H1 (cell line): ENCODE data around the gene ASH1L. TPM values are rescaled to one million over a fixed set of nuclear protein-coding genes. Genes with fewer than 3 reads are reported as not detected.

Experiments used
- CTCF ChIA-PET: fragments of 300-600 bp; sonication (Branson Sonifier 250); formaldehyde crosslinking; loops from one replicate; lab custom pipeline; 2021; ENCODE audit not compliant: partially characterized antibody; lab: Charles Lee
- POLR2A ChIA-PET: fragments of 300-600 bp; sonication (Branson Sonifier 250); formaldehyde crosslinking; loops from one replicate; lab custom pipeline; 2021; ENCODE audit warnings: inconsistent platforms; ENCODE audit not compliant: partially characterized antibody; lab: Charles Lee
- DNase-seq, 2 experiments: peaks; one replicate each; pipeline versions ENCODE4 v3.0.0 to v3.0.0-alpha.2; 2010 to 2022; ENCODE audit warnings: low spot score in 2 of 2, low read depth in 1 of 2, mixed read lengths in 1 of 2
- FAIRE-seq: peaks from 2 replicates; lab custom pipeline; 2011; peaks lifted over from hg19 to GRCh38; lab: Jason Lieb, UNC
- H2AFZ ChIP-seq: 2 replicates; pipeline ENCODE4 v1.8.1; 2012; ENCODE audit warnings: low read length, inconsistent platforms
- H2AK5ac ChIP-seq: 2 replicates; pipeline ENCODE4 v1.6.1; 2013; ENCODE audit warnings: low read depth, low read length
- H2BK120ac ChIP-seq: replicated peaks from 2 replicates; pipeline ENCODE3; 2013; ENCODE audit warnings: low read depth, low read length, inconsistent platforms
- H2BK12ac ChIP-seq: 2 replicates; pipeline ENCODE4 v1.6.1; 2013; ENCODE audit warnings: low read depth, low read length
- H2BK15ac ChIP-seq: 2 replicates; pipeline ENCODE4 v1.6.1; 2013; ENCODE audit warnings: low read length
- H2BK20ac ChIP-seq: 2 replicates; pipeline ENCODE4 v1.6.1; 2013; ENCODE audit warnings: low read length
- H2BK5ac ChIP-seq: 2 replicates; pipeline ENCODE4 v1.6.1; 2013; ENCODE audit warnings: low read depth, low read length
- H3K14ac ChIP-seq: 2 replicates; pipeline ENCODE4 v1.6.1; 2013; ENCODE audit warnings: inconsistent platforms; ENCODE audit not compliant: insufficient read length
- H3K18ac ChIP-seq: 2 replicates; pipeline ENCODE4 v1.6.1; 2013; ENCODE audit warnings: low read length; ENCODE audit errors: extremely low read depth
- H3K23ac ChIP-seq: 2 replicates; pipeline ENCODE4 v1.6.1; 2013; ENCODE audit warnings: inconsistent platforms; ENCODE audit not compliant: insufficient read length
- H3K23me2 ChIP-seq: 2 replicates; pipeline ENCODE4 v1.6.1; 2013; ENCODE audit warnings: low read depth, low read length
- H3K27ac ChIP-seq: 2 replicates; pipeline ENCODE4 v1.6.1; 2011; ENCODE audit warnings: low read depth, low read length, inconsistent platforms
- H3K27me3 ChIP-seq, 4 experiments: replicated peaks in 1 of 4; 1 replicate in 1 of 4; 2 replicates in 3 of 4; pipeline versions ENCODE4 v1.6.1 to v1.8.1; 2011 to 2013; ENCODE audit warnings: low read length in 3 of 4, mild to moderate bottlenecking in 3 of 4, inconsistent platforms in 2 of 4, mixed read lengths in 2 of 4, moderate library complexity in 1 of 4; ENCODE audit not compliant: control insufficient read depth in 3 of 4, insufficient read depth in 3 of 4; ENCODE audit errors: extremely low read depth in 1 of 4
- H3K36me3 ChIP-seq, 4 experiments: 2 replicates each; pipeline versions ENCODE4 v1.6.1 to v1.8.1; 2011 to 2013; ENCODE audit warnings: mild to moderate bottlenecking in 4 of 4, low read length in 3 of 4, moderate library complexity in 2 of 4, control low read depth in 1 of 4, inconsistent platforms in 1 of 4; ENCODE audit not compliant: insufficient read depth in 4 of 4, control insufficient read depth in 2 of 4
- H3K4ac ChIP-seq: replicated peaks from 2 replicates; pipeline ENCODE3; 2013; ENCODE audit warnings: low read length, low read depth, mixed read lengths, inconsistent platforms; ENCODE audit not compliant: insufficient read length
- H3K4me1 ChIP-seq, 4 experiments: replicated peaks in 1 of 4; 1 replicate in 1 of 4; 2 replicates in 3 of 4; pipeline versions ENCODE4 v1.6.1 to v1.8.1; 2011 to 2013; ENCODE audit warnings: low read length in 3 of 4, inconsistent platforms in 2 of 4, mixed read lengths in 1 of 4; ENCODE audit not compliant: insufficient read depth in 4 of 4, control insufficient read depth in 3 of 4
- H3K4me2 ChIP-seq, 2 experiments: 2 replicates each; pipeline versions ENCODE4 v1.6.1 to v1.8.1; 2011 to 2013; ENCODE audit warnings: low read depth in 2 of 2, low read length in 2 of 2, control low read depth in 1 of 2, inconsistent platforms in 1 of 2, mild to moderate bottlenecking in 1 of 2; ENCODE audit not compliant: insufficient read depth in 1 of 2
- H3K4me3 ChIP-seq, 4 experiments: fragments of 200-600, 300-600 bp in 1 of 4; sonication (generic), shearing (Covaris generic), sonication (Bioruptor Twin) in 1 of 4; 2 replicates each; pipeline versions ENCODE4 v1.5.1 to v1.8.1; 2011 to 2016; ENCODE audit warnings: low read length in 4 of 4, low read depth in 3 of 4, control low read depth in 2 of 4, inconsistent platforms in 2 of 4, mild to moderate bottlenecking in 2 of 4, mixed read lengths in 1 of 4, moderate library complexity in 1 of 4; ENCODE audit not compliant: insufficient read depth in 2 of 4; ENCODE audit errors: extremely low read depth in 1 of 4
- H3K56ac ChIP-seq: replicated peaks from 2 replicates; pipeline ENCODE3; 2013; ENCODE audit warnings: low read depth, mild to moderate bottlenecking, mixed read lengths, low read length, inconsistent platforms; ENCODE audit not compliant: insufficient read length
- H3K79me1 ChIP-seq: 2 replicates; pipeline ENCODE4 v1.6.1; 2013; ENCODE audit warnings: low read depth, low read length, control low read depth
- H3K79me2 ChIP-seq, 2 experiments: 2 replicates each; pipeline versions ENCODE4 v1.6.1 to v1.8.1; 2012 to 2013; ENCODE audit warnings: low read length in 2 of 2, mild to moderate bottlenecking in 2 of 2, inconsistent platforms in 1 of 2; ENCODE audit not compliant: insufficient read depth in 2 of 2, control insufficient read depth in 1 of 2
- H3K9ac ChIP-seq, 4 experiments: replicated peaks in 1 of 4; 1 replicate in 1 of 4; 2 replicates in 3 of 4; pipeline versions ENCODE4 v1.6.1 to v1.8.1; 2011 to 2013; ENCODE audit warnings: low read depth in 3 of 4, low read length in 3 of 4, control low read depth in 2 of 4, mild to moderate bottlenecking in 2 of 4, moderate library complexity in 2 of 4, inconsistent platforms in 1 of 4; ENCODE audit errors: extremely low read depth in 1 of 4
- H3K9me3 ChIP-seq, 2 experiments: 2 replicates each; pipeline versions ENCODE4 v1.6.1 to v1.8.1; 2012 to 2013; ENCODE audit warnings: mild to moderate bottlenecking in 2 of 2, moderate library complexity in 2 of 2, control low read depth in 1 of 2, inconsistent platforms in 1 of 2, low read depth in 1 of 2, low read length in 1 of 2, mixed read lengths in 1 of 2; ENCODE audit not compliant: insufficient read depth in 2 of 2
- H4K20me1 ChIP-seq, 2 experiments: replicated peaks in 1 of 2; 2 replicates each; pipeline versions ENCODE3 to v1.8.1; 2011 to 2013; ENCODE audit warnings: inconsistent platforms in 2 of 2, low read length in 2 of 2, mild to moderate bottlenecking in 1 of 2; ENCODE audit not compliant: insufficient read depth in 2 of 2, control insufficient read depth in 1 of 2
- H4K5ac ChIP-seq: 2 replicates; pipeline ENCODE4 v1.6.1; 2013; ENCODE audit warnings: low read length, low read depth, mixed read lengths, inconsistent platforms; ENCODE audit not compliant: insufficient read length
- H4K8ac ChIP-seq: 2 replicates; pipeline ENCODE4 v1.8.0; 2013; ENCODE audit warnings: mild to moderate bottlenecking, moderate library complexity, low read length, inconsistent platforms; ENCODE audit not compliant: insufficient read depth; ENCODE audit errors: extremely low read depth
- H4K91ac ChIP-seq: replicated peaks from 2 replicates; pipeline ENCODE3; 2013; ENCODE audit warnings: low read length, mixed read lengths, inconsistent platforms; ENCODE audit not compliant: insufficient read length
- CHD2 ChIP-seq: IDR thresholded peaks from 2 replicates; pipeline ENCODE4 v1.6.1; 2012; ENCODE audit warnings: low read length, improper control_type of control experiment
- WGBS, 2 experiments: shearing (Covaris generic) in 1 of 2; methylation state at CpG; one replicate each; pipeline versions ENCODE4 v1.1.6 to v1.1.7; 2013 to 2015; ENCODE audit warnings: low lambda C conversion rate in 2 of 2, mixed read lengths in 2 of 2, inconsistent platforms in 1 of 2, low coverage in 1 of 2, missing lambda C conversion rate in 1 of 2; ENCODE audit not compliant: insufficient replicate concordance in 2 of 2, insufficient coverage in 1 of 2, insufficient read length in 1 of 2; ENCODE audit errors: extremely low coverage in 1 of 2, missing lambda C conversion rate in 1 of 2; 5-methylcytosine and 5-hydroxymethylcytosine counted together
- polyA plus RNA-seq, 7 experiments: library from polyadenylated mRNA; depleted of rRNA in 3 of 7; stranded (reverse) in 5 of 7; unstranded in 2 of 7; fragments of >200 nt in 5 of 7; fragments of 200-250 nt in 2 of 7; gene quantifications; 1 replicate in 5 of 7; 2 replicates in 1 of 7; 4 replicates in 1 of 7; pipeline versions ENCODE4 v1.2.1 to v1.2.3, GENCODE V29; 2011 to 2013; ENCODE audit warnings: missing spikeins in 2 of 7, mixed read lengths in 2 of 7
- total RNA-seq: library from RNA; stranded (reverse); fragmentation: NEBNext Ultra II Directional; extraction: Animal tissue kit (Norgen Biotek cat#: 25700); gene quantifications from 2 replicates; pipeline ENCODE4 v1.2.1, GENCODE V29; 2021

ASH1L gene
- total and polyA plus RNA-seq, 2 of the 8 experiments (the other 6 are each of a cell fraction or from before 2014, with no cell fraction given): 7.5 to 27.6 TPM

DNA sequence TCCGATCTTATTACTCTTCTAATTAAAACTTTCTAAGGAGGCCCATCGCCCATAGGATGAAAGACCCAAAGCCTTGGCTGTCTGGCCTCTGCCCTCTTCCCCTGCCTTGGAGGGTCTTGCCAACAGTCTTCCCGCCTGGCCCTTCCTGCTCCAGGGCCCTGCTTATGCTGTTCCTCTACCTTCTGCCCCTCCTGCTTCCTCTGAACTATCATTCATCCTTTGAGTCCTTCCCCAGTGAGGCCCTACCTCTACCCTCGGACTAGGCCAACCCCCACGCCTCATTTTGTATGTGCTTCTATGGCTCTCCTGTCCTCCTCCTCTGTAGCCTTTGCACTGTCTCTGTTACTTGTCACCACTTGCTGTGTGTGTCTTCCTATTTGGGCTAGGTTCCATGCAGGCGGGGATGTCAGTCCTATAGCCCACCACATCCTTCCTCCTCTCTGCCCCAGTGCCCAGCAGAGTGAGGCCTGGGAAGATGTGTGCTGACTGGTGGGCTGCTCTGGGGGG is 236.5 kb downstream of the ASH1L start:
- no peak overlapping the region for H2AFZ ChIP-seq
- H3K4ac ChIP-seq: no peak overlapping the region
- H4K91ac ChIP-seq: no peak overlapping the region
- no peak overlapping the region for H3K18ac ChIP-seq
- H3K79me2 ChIP-seq: peaks cover 0 to 4% of the 10 kb centered on the region in 2 experiments; a peak in 1 of 4 replicates
- H3K9ac ChIP-seq: no peak overlapping the region
- DNase-seq (no peak), FAIRE-seq (no peak)
- H3K23me2 ChIP-seq: peaks cover 13% of the 10 kb centered on the region; the same call in 1 of the 2 replicates
- H2AK5ac ChIP-seq: 0 out of 2 replicates have a peak overlapping the region, but pooled peaks have one; percentile 9
- H4K8ac ChIP-seq: no peak overlapping the region
- H3K56ac ChIP-seq: no peak overlapping the region
- peaks cover 0 to 29% (median 3%) of the 10 kb centered on the region in 4 experiments; a peak in 7 of 8 replicates for H3K36me3 ChIP-seq
- H3K79me1 ChIP-seq: peaks cover 6% of the 10 kb centered on the region
- no peak for TF ChIP-seq CHD2
- TF ChIP-seq, all 59 proteins: peak for 0
- Histone ChIP-seq H2BK5ac (no peak overlapping the region; the same call in 1 of the 2 replicates), H3K14ac (no peak overlapping the region), H4K5ac (no peak overlapping the region), H3K4me2 (peak overlapping the region; percentile 73 to 97; a peak in 1 of 4 replicates), H3K27me3 (peaks cover 0 to 5% (median 3%) of the 10 kb centered on the region in 4 experiments; a peak in 4 of 7 replicates), H3K27ac (no peak overlapping the region), H3K9me3 (no peaks in the 10 kb centered on the region), H2BK15ac (no peak overlapping the region), H3K4me3 (peak overlapping the region in 1 of 4 experiments; percentile 87; a peak in 2 of 8 replicates), H2BK20ac (no peak overlapping the region), H3K23ac (no peak overlapping the region), H2BK12ac (peak overlapping the region; percentile 17; the same call in 1 of the 2 replicates), H2BK120ac (no peak overlapping the region), H3K4me1 (peaks cover 4 to 23% (median 12%) of the 10 kb centered on the region in 4 experiments; a peak in 6 of 7 replicates), H4K20me1 (peaks cover 8 to 9% of the 10 kb centered on the region in 2 experiments)
- WGBS, 2 experiments: 94% methylated on average over 6 of the region's 6 CpGs; no CpG with 5 or more reads in 1 of the 2 experiments
- ChIA-PET POLR2A (interaction anchor here (1.6 kb wide), 1 partner anchor 11 kb away, joined by 4 read pairs; no protein-coding TSS in a partner anchor), CTCF (interaction anchor here (1.3 to 15.0 kb wide), 4 partner anchors 10 to 76 kb away, joined by 3 to 227 read pairs (median 26); partner anchors contain the start of gene ENTREP3)
